ENCODE measurements around the gene ERP27.

GRCh38 chr12:14956024-14956891 is 17.9 kb upstream of the ERP27 start:
- TF ChIP-seq ZNF274 (IDR thresholded peaks at IDR 0.05; ENCODE audit: low read depth, low read length) = no peak
- no peak for TF ChIP-seq SUZ12 (IDR thresholded peaks at IDR 0.05; ENCODE audit: extremely low read depth, insufficient read depth, insufficient read length)
- TF ChIP-seq YY1 (IDR thresholded peaks at IDR 0.05; ENCODE audit: insufficient read depth, insufficient read length) = no peak

All from NT2/D1 (cell line).